ENCODE results near the gene SORBS1. TPM values are rescaled to one million over a fixed set of nuclear protein-coding genes. Genes with fewer than 3 reads are reported as not detected.

The SORBS1 gene
- total and polyA plus RNA-seq, 9 of the 15 experiments (the other 6 are each of a cell fraction or from before 2014, with no cell fraction given), result 2.0 to 13.3 (median 6.5) TPM

DNA sequence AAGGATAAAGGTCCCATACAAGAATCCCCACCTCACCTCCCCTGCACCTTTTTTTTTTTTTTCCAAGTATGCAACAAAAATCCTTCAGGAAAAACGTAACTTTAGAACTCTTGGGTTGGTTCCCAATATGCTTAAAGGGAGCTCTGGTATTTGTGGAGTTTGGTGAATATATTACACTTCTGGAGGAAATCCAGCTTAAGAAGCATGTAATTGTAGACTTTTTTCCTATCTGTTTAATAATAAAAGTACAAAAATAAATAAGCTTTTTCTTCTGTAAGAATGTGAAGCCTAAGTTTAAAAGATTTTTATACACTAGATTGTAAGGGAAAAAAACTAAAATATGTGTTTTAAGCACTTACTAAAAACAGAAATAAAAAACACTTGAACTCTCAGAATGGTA lies 102.3 kb downstream of the SORBS1 start:
- Histone ChIP-seq H3K27ac (ENCODE audit: extremely low read depth, low read depth, low read length) (no peak overlapping the region), H4K20me1 (replicated peaks; ENCODE audit: control insufficient read depth, insufficient read depth, low read length) (no peaks in the 10 kb centered on the region), H3K9me1 (ENCODE audit: control insufficient read depth, insufficient read depth, low read length) (no peaks in the 10 kb centered on the region), H3K27me3 (ENCODE audit: control insufficient read depth in 2 of 2, insufficient read depth in 2 of 2, low read length in 2 of 2) (no peaks in the 10 kb centered on the region), H3K79me2 (ENCODE audit: control insufficient read depth, insufficient read depth, low read length) (no peaks in the 10 kb centered on the region), H3K36me3 (ENCODE audit: control insufficient read depth, insufficient read depth, low read length) (no peaks in the 10 kb centered on the region), H3K9ac (ENCODE audit: insufficient read depth in 1 of 2, low read depth in 2 of 2, low read length in 2 of 2) (no peak overlapping the region), H3K9me3 (replicated peaks; ENCODE audit: control insufficient read depth, insufficient read depth, low read depth, low read length) (no peaks in the 10 kb centered on the region), H2AFZ (ENCODE audit: low read depth, low read length) (no peak overlapping the region), H3K4me3 (no peak overlapping the region), H3K4me2 (ENCODE audit: insufficient read depth, low read length) (no peak overlapping the region), H3K4me1 (replicated peaks in 1 of 2; ENCODE audit: control insufficient read depth in 2 of 2, insufficient read depth in 2 of 2, low read length in 2 of 2) (no peaks in the 10 kb centered on the region)
- in situ Hi-C loops (cut with MboI), result no loop called here
- FAIRE-seq (no peak), DNase-seq (ENCODE audit: extremely low read depth in 1 of 4, low spot score in 3 of 4) (no peak), ATAC-seq (no peak)
- TF ChIP-seq, protein P1, sequence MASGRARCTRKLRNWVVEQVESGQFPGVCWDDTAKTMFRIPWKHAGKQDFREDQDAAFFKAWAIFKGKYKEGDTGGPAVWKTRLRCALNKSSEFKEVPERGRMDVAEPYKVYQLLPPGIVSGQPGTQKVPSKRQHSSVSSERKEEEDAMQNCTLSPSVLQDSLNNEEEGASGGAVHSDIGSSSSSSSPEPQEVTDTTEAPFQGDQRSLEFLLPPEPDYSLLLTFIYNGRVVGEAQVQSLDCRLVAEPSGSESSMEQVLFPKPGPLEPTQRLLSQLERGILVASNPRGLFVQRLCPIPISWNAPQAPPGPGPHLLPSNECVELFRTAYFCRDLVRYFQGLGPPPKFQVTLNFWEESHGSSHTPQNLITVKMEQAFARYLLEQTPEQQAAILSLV (tag; IDR thresholded peaks at IDR 0.05), result no peak
- TF ChIP-seq ARNT (IDR thresholded peaks at IDR 0.05) (no peak), ZNF668 (CRISPR knock-in tag; IDR thresholded peaks at IDR 0.05) (no peak), NFE2 (IDR thresholded peaks at IDR 0.05; ENCODE audit: low read depth) (no peak), XRCC5 (IDR thresholded peaks at IDR 0.05; ENCODE audit: low read depth, low read length) (no peak), PRMT5 (CRISPR knock-in tag; IDR thresholded peaks at IDR 0.05) (no peak)
- TF ChIP-seq, protein P2, sequence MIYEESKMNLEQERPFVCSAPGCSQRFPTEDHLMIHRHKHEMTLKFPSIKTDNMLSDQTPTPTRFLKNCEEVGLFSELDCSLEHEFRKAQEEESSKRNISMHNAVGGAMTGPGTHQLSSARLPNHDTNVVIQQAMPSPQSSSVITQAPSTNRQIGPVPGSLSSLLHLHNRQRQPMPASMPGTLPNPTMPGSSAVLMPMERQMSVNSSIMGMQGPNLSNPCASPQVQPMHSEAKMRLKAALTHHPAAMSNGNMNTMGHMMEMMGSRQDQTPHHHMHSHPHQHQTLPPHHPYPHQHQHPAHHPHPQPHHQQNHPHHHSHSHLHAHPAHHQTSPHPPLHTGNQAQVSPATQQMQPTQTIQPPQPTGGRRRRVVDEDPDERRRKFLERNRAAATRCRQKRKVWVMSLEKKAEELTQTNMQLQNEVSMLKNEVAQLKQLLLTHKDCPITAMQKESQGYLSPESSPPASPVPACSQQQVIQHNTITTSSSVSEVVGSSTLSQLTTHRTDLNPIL (CRISPR knock-in tag; IDR thresholded peaks at IDR 0.05), result no peak
- CTCF ChIA-PET (ENCODE audit: low intra/inter-chr PET ratio), result interaction anchor here (0.7 kb wide), 1 partner anchor 1948 kb away, joined by 3 read pairs; no protein-coding TSS in a partner anchor
- 10% methylated on average over 1 of the region's 1 CpG for WGBS (ENCODE audit: insufficient coverage, low coverage, missing lambda C conversion rate)
- POLR2A ChIA-PET, result interaction anchor here (0.6 kb wide), 1 partner anchor 296 kb away, joined by 3 read pairs; no protein-coding TSS in a partner anchor
- no TSS peak for BruUV-seq (replicated peaks)
- intact Hi-C loops (cut with micrococcal nuclease), result no loop called here
